ENCODE data around the gene POLDIP2. TPM values are rescaled to one million over a fixed set of nuclear protein-coding genes. Genes with fewer than 3 reads are reported as not detected.

The POLDIP2 gene
- total RNA-seq, 1 donor from 2014 or later = 70.4 TPM

DNA sequence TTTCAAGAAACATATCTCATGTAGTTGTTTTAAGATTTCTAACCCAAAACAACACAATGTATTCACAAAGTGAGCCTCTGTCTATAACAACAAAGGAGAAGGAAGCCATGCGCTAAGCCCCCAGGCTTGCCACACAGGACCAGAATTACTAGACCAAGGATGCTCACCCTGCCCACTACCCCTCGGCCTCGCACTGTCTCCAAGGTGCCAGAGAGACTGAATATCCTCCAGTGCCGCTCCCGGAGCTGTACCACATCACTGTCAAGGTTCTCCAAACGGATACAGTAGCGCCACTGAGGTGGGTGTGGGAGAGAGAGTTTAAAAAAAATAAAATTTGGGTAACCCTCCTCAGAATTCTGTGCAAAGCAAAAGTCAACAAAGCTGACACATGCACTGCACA, 7.1 kb downstream of the POLDIP2 start:
- no peak overlapping the region for H3K27ac Mint-ChIP-seq (ENCODE audit: unreplicated experiment)
- H3K9me3 Mint-ChIP-seq (ENCODE audit: low read depth) = no peaks in the 10 kb centered on the region
- H3K36me3 Mint-ChIP-seq (ENCODE audit: low read depth) = peaks cover 31% of the 10 kb centered on the region
- TF ChIP-seq, protein P1, sequence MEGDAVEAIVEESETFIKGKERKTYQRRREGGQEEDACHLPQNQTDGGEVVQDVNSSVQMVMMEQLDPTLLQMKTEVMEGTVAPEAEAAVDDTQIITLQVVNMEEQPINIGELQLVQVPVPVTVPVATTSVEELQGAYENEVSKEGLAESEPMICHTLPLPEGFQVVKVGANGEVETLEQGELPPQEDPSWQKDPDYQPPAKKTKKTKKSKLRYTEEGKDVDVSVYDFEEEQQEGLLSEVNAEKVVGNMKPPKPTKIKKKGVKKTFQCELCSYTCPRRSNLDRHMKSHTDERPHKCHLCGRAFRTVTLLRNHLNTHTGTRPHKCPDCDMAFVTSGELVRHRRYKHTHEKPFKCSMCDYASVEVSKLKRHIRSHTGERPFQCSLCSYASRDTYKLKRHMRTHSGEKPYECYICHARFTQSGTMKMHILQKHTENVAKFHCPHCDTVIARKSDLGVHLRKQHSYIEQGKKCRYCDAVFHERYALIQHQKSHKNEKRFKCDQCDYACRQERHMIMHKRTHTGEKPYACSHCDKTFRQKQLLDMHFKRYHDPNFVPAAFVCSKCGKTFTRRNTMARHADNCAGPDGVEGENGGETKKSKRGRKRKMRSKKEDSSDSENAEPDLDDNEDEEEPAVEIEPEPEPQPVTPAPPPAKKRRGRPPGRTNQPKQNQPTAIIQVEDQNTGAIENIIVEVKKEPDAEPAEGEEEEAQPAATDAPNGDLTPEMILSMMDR (IDR thresholded peaks at IDR 0.05) = no peak
- H3K4me3 Mint-ChIP-seq (ENCODE audit: unreplicated experiment) = no peak overlapping the region
- peak; percentile 60 for DNase-seq (ENCODE audit: low spot score)
- peaks cover 29% of the 10 kb centered on the region for H3K4me1 Mint-ChIP-seq (ENCODE audit: low read depth)
- H3K27me3 Mint-ChIP-seq (ENCODE audit: low read depth) = no peaks in the 10 kb centered on the region

DNA sequence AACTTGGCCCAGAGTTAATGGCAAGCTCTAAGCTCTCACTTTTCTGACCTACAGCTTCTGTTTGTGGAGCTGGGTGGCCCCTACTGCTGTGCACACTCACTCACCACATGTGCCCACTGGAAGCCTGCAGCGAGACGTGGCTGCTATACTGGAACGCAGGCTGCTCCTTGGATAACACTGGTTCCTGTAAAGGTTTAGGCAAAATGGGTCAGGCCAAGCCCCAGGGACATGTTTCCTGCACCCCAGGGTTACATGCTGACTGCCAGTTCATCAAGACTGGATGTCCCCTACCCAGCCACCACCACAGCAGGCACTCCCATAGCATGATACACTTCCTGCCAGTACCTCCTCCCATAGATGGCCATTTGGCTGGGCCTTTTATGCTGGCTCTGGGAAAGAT, 8.3 kb downstream of the POLDIP2 start:
- H3K9me3 Mint-ChIP-seq (ENCODE audit: low read depth) = no peaks in the 10 kb centered on the region
- peaks cover 32% of the 10 kb centered on the region for H3K4me1 Mint-ChIP-seq (ENCODE audit: low read depth)
- H3K36me3 Mint-ChIP-seq (ENCODE audit: low read depth) = peaks cover 34% of the 10 kb centered on the region
- H3K4me3 Mint-ChIP-seq (ENCODE audit: unreplicated experiment) = no peak overlapping the region
- H3K27ac Mint-ChIP-seq (ENCODE audit: unreplicated experiment) = peak overlapping the region; percentile 22
- TF ChIP-seq, protein P1 (IDR thresholded peaks at IDR 0.05) = no peak
- H3K27me3 Mint-ChIP-seq (ENCODE audit: low read depth) = no peaks in the 10 kb centered on the region
- no peak for DNase-seq (ENCODE audit: low spot score)

DNA sequence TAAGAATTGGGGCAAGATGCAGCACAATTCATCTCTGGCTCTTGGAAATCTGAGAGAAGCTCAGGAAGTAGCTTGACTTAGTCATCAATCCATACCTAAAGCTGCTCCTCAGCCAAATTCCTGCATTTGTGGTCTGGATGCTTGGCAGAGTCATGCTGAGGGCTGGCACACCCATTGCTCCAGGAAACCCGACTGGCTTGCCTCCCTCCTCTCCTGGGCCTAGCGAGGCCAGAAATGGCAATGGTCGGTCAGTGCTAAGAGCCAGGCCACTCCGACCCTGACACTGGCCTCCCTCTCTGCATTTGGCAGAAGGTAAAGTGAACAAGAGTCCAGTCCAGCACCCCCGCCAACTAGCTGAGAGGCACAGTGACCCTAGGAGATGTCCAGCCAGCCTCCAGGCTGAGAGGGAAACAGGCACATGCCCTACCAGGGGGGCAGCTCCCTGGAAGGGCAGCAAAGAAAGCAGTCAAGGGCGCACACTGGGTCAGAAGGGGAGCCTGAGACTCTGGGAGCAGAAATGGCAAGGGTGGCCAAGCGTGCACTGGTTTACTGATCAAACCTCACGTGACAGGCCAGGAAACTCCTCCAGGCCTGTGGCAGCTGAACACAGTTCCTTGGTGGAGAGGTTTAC, 10.0 kb downstream of the POLDIP2 start:
- DNase-seq (ENCODE audit: low spot score) = no peak
- Mint-ChIP-seq H3K4me3 (ENCODE audit: unreplicated experiment) (no peak overlapping the region), H3K4me1 (ENCODE audit: low read depth) (peaks cover 32% of the 10 kb centered on the region), H3K9me3 (ENCODE audit: low read depth) (no peaks in the 10 kb centered on the region), H3K27me3 (ENCODE audit: low read depth) (no peaks in the 10 kb centered on the region), H3K36me3 (ENCODE audit: low read depth) (peaks cover 35% of the 10 kb centered on the region), H3K27ac (ENCODE audit: unreplicated experiment) (peak overlapping the region; percentile 92)
- TF ChIP-seq, protein P1 (IDR thresholded peaks at IDR 0.05) = no peak

DNA sequence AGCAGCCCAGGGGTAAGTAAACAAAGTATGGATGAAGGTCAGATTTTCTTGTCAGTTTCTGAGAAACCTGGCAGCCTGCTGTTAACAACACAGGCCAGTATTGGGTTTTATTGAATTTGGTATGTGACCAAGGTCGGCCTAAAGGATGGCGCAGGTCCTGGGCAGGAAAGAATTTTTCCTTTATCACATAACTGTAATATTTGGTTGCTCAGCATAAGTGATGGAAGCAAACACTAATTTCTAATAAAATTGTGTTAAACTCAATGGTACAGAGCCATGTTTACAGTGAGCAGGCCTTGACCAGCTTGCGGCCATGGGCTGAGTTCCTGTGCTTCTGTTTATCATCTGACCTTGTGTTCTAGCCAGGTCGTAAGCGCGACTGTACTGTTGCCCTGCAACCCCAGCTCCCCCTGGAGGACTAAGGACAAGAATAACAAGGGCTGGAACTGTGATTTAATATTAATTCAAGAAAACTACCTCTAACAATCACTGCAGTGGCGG, 10.5 kb downstream of the POLDIP2 start:
- H3K36me3 Mint-ChIP-seq (ENCODE audit: low read depth) = peaks cover 35% of the 10 kb centered on the region
- H3K4me3 Mint-ChIP-seq (ENCODE audit: unreplicated experiment) = no peak overlapping the region
- peak overlapping the region; percentile 92 for H3K27ac Mint-ChIP-seq (ENCODE audit: unreplicated experiment)
- H3K9me3 Mint-ChIP-seq (ENCODE audit: low read depth) = no peaks in the 10 kb centered on the region
- no peak for DNase-seq (ENCODE audit: low spot score)
- H3K27me3 Mint-ChIP-seq (ENCODE audit: low read depth) = no peaks in the 10 kb centered on the region
- TF ChIP-seq, protein P1 (IDR thresholded peaks at IDR 0.05) = peak; percentile 60
- H3K4me1 Mint-ChIP-seq (ENCODE audit: low read depth) = peaks cover 32% of the 10 kb centered on the region

DNA sequence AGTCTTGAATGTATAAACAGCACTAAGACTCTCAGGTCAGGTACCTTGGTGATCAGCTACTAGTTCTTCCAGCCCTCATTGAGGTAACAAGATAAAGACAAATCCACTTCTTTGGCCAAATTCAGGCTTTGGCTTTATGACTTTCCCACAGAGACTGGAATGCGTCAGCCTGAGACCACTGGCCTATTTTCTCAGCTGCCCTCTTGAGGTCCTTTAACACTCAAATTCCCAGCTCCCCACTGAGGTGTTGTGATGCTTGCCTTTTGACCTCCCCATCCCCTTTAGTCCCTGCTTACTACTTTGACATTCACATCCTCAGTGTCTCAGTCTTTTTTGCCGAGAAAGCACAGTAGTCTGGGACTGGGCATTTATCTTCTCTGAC, 11.1 kb downstream of the POLDIP2 start:
- H3K27me3 Mint-ChIP-seq (ENCODE audit: low read depth) = no peaks in the 10 kb centered on the region
- peaks cover 37% of the 10 kb centered on the region for H3K36me3 Mint-ChIP-seq (ENCODE audit: low read depth)
- TF ChIP-seq, protein P1 (IDR thresholded peaks at IDR 0.05) = no peak
- H3K9me3 Mint-ChIP-seq (ENCODE audit: low read depth) = no peaks in the 10 kb centered on the region
- DNase-seq (ENCODE audit: low spot score) = no peak
- no peak overlapping the region for H3K4me3 Mint-ChIP-seq (ENCODE audit: unreplicated experiment)
- H3K27ac Mint-ChIP-seq (ENCODE audit: unreplicated experiment) = peak overlapping the region; percentile 92
- H3K4me1 Mint-ChIP-seq (ENCODE audit: low read depth) = peaks cover 32% of the 10 kb centered on the region
